HG03460 (cell line): ENCODE measurements around the gene SLC4A7.
"Not testable (repeated sequence)": the region's sequence is repeated elsewhere in the genome, so short reads cannot be mapped to it uniquely, and the experiment has no call there.

Source experiments
- ATAC-seq: cut with Tn5 transposase; IDR thresholded peaks from one replicate; pipeline ENCODE4 v1.9.1; 2021; ENCODE audit not compliant: unreplicated experiment

Gene SLC4A7

DNA sequence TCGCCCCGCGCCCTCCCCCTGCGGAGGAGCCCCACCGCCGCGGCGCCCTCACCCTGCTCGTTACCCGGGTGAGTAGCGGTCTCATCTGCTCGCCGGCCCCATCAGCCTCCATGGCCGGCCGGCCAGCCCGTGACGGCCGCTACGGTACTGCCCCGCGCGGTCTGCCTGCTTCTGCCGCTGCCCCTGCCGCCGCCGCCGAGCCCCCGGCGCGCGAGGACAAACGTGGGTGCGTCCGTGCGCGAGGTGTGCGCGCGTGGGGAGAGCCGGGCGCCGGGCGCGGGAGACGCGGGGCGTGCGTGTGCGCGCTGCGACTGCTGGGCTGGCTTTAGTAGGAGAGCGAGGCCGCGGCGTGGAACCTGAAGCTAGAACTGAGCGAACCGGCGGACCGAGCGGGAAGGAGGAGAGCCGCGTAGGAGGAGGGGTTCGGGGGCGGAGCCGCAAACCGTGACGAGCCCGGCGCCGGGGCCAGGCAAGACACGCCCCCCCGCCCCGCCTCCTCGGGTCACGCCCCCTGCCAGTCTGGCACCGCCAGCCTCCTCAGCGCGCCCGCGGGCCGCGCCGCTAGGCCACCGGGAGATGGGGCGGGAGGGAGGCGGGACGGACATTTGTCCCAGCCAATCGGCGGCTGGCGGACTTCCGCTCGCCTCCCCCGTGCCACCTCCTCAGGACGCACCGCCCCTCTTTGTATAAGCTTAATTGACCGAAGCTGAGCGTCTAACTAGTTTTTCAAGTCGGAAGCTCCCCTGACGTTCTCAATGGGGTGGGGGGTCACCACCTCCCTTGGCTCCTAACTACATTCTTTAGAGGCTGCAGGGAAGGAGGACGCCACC, at the start of gene SLC4A7:
TSS of gene SLC4A7 (minus strand) at position 370 of the 830 bp plus-strand sequence. CDS start at position 112, 258 bp downstream.
- peak; percentile 84 for ATAC-seq

DNA sequence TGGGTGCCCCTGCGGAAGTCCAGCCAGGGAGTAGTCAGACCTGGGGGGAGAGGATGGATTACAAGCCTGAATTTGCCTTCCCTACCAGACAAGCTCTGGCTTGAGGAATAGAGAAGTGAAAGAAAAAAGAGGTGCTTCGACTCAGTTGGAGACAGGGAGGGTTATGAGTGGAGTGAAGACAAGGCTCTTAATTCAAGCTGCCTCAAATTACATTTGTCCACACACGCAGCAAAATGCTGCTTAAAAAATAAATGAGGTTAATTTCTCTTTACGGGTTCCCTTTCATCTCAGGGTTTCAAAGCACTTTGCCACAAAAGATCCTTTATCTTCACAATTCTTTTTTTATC, 49.0 kb upstream of the SLC4A7 start:
- ATAC-seq: no peak

DNA sequence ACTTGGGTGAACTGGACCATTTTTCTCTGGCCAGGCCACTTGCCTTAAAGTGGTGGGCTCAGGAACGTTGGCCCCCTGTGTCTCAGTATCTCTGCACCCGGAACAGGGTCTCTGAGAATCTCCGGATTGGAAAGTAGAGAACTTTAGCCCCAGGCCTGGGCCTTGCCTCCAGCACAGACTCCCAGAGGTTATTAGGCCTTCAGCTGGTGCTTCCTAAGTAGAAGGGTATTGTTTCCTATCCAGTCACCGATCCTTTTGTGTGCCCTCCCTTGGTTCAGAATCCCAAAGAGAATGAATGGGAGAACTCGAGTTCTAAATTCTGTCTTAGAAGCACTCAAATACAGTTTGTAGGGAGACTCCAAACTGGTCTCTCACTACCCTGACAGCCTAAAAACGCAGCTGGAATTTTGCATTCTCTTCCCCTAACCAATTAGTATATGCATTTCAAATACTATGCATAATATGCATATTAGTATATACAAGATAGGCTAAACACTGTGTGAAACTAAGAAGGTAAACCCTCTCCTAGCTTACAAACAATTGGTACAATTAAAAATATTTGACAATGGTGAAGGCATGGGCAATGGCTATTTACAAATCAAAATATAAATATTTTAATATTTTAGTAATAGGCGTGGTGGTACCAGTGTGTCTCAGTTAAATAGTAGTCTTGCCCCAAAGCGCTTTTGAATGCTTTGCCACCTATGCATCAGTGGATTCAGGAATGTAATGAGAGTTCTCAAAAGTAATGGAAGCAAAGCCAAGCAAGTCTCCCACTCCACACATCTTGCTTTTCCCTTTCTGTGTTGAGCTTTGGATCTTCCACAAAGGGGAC, 48.5 kb upstream of the SLC4A7 start:
- no peak for ATAC-seq

DNA sequence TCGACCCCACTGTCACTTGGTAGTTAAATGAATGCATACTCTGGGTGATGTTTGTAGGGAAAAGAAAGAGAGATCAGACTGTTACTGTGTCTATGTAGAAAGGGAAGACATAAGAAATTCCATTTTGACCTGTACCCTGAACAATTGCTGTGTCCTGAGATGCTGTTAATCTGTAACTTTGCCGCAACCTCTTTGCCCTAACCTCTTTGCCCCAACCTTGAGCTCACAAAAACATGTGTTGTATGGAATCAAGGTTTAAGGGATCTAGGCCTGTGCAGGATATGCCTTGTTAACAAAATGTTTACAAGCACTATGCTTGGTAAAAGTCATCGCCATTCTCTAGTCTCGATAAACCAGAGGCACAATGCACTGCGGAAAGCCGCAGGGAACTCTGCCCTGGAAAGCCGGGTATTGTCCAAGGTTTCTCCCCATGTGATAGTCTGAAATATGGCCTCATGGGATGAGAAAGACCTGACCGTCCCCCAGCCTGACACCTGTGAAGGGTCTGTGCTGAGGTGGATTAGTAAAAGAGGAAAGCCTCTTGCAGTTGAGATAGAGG, 47.1 kb upstream of the SLC4A7 start:
- ATAC-seq: not testable (repeated sequence)

DNA sequence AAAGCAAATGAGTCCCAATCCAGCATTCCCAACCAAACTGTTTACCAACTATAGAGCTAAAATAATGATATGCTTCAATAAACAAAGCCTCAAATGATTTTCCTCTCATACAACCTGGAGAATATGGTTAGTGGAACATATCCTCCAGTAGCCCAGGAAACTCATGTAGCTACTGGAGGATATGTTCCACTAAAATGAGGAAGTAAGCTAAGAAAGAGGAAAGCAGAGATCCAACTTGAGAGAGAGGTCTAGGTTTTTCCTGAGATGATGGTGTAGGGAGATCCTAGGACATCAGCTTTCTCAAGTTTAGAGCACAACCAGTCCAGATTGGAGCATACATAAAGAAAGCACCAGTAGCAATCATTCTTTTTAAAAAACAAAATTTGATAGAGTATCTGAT, 44.6 kb upstream of the SLC4A7 start:
- ATAC-seq: no peak

DNA sequence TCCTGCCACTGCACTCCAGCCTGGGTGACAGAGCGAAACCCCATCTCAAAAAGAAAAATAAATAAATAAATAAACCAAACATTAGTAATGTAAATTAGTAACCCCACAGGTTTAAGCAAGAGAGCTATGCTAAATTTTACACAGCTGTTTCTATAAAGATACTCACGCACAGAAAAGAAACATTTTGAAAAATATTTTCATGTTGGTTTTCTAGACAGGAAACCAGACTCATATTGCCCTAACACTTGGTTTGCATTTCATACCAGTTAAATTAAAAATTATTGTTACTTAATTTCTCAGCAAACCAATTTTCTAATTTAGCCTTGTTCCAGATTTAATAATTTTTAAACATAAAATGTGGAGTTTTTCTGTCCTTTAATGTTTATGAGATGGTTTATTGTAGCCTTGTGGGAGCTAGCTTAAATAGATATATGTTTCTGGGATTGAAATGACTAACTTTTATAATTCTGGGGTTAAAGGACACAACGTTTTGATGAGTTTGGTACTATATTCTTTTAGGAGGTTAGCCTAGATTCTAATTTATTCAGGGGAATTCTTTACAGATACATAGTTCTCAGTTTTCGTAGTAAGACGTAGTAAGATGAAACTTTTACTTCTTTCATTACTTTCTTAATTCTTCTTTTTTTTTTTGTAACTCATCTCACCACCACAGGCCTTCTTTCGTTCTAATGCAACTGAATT, 42.6 kb upstream of the SLC4A7 start:
- no peak for ATAC-seq

DNA sequence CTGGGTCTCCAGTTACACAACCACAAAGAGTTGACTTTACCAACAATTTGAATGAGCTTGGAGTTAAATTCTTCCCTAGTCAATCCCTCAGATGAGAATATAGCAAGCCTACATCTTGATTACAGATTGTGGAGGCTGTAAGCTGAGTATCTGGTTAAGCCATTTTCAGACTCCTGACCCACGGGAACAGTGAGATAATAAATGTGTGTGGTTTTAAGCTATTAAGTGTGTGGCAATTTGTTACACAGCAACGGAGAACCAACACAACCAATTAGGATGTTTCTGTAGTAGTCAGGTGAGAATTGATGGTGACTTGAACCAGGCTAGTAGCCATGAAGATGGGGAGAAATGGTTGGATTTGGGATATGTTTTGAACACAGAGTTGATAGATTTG, 37.7 kb upstream of the SLC4A7 start:
- no peak for ATAC-seq

DNA sequence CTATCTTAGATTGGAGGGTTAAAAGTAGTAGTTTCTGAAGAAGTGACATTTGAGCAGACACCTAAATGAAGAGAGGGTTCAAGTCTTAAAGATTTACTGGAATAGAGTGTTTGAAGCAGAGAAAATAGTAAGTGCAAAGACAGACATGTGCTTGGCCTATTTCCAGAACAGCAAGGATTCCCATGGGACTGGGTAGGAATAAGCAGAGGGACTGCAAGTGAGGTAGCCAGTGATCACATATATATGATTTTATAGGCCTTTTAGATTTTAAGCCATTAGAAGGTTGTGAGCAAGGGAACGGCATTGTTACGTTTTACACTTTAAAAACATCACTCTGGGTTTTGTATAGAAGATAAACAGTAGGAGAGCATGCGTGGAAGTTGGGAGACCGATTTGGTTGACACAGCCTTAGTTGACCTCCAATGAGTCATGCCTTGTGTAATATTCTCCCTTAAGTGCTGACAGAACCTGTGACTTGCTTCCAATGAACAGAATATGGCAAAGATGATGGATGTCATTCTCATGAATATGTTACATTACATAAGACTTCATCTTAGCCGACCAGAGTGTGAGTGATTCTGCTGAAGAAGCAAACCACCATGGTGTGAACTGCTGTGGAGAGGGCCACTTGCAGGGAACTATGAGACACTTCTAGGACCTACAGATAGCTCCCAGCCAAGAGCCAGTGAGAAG, 37.1 kb upstream of the SLC4A7 start:
- ATAC-seq: no peak

DNA sequence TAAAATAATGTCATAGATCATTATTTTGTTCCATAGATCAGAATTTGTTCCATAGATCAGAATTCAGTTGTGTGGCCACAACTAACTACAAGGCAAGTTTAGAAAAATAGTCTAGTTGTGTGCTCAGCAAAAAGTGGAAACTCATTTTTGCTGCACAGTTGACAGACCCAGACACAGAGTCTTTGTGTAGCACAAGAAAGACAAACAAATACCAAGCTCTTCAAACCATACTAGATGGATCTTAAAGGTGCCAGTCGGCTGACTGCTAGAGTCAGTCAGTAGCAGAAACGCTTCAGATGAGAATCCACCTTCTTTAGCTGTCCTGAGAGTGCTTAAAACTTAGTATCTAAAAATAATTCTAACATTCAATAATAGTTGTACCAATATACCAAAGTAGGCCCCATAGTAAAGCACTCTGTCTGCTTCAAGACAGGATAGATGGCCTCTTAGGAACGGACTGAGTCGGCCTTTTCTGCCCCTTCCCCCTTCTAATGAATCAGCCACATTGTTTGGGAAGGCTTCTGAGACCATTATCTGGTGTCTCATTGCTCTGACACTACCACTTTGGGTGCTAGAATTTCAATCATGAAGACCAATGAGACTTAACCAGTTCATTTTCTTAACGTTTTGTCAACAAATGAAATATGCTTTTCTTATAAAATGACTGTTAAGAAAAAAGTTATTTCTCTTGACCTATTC, 27.7 kb upstream of the SLC4A7 start:
- ATAC-seq: no peak

DNA sequence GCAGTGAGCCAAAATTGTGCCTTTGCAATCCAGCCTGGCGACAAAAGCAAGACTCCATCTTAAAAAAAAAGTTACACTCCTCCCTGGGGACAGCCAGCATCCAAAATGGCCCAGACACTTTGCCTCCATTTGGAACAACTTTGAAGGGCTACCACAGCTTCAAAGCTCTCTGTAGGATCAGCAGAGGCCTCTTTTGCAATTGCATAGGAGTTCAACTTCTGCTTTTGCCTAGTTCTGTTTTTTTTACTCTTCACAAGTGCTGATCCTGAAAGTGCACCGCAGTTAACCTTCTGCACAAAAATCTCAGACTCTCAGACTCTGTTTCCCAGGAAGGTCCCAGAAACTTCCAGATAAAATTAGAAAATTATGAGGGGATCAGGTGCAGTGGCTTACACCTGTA, 25.2 kb upstream of the SLC4A7 start:
- ATAC-seq: no peak

DNA sequence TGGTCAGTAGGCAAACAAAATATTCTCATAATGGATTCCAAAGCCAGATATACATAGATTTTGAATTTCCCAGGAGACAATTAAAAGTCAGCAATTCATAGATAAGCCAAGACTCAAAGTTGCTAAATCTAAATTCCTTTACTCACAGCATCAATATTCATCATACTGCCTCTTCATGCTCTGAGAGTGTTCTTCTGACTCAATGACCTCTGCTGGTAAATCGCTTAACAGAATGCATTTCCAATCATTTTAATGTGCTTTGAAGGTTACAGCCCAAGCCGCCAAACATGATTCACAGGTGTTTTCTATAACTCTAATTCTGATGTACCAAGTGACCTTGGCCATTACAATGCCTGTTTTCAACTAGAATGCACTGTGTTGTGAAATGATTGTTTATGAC, 24.2 kb upstream of the SLC4A7 start:
- no peak for ATAC-seq

DNA sequence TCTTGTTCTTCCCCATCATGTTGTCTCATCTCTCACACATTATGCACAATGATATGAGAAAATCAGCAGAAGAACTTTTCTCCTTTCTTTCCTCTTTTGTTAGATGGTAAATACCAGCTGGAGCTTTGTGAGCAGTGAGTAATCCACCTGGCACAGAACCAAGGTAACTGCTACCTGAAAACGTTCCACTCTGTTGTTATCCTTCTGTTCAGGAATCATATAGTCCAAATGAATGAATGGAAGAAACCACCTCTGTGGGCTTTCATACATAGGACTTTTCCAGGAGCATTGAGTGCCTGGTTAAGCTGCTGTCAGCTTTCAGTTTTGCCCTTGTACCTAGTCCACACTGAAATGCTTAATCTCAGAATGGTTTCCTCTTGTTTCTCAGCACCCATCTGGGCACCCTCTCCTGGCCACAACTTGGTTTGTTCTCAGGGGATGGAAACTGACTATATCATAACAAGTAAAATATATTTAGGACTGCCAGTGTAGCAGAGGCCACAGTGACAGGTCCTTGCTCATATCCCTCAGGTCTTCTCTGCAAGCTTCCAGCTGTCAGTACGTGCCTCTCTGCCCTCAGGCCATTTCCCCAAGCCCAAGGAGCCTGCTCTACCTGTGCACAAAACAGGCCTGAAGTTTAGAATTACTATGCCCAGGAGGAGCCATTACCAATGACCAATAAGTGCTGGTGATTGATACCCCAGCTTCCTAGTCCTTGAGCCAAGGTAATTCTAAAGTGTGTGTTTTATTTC, 23.5 kb upstream of the SLC4A7 start:
- no peak for ATAC-seq

DNA sequence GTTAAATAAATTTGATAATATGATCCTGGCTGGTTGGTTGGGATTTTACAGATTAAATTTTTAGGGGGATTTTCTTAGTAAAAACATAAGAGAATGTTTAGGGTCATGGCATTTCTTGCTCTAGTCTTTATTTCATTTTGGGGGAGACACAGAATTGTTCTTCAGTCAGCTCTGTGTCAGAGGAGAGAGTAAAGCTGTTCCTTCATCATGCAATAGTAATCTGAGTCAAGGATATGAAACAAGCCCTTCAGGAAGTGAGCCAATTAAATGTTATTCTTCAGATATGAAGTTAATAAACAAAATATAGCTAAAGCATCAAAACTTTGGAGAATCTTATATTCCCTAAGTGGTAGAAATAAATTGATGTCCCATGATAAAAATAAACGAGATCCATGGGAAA, 22.9 kb upstream of the SLC4A7 start:
- ATAC-seq: no peak

DNA sequence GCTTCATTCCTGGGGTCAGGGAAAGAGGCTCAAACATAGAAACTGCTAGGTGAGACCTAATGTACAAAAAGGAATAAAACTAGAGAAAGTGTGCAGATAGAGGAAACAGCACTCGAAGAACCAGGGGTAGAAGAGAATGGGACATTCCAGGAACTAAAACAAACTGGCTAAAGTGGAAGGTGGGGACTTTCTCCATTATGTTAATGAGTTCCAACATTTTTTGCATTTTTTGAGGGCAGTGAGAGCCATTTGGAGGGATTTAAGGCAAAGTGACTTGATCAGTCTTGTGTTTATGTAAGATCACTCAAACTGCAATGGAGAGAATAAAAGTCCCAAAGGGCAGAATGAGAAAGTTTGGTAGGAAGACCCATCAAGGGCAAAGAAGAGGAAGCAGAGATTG, 20.6 kb upstream of the SLC4A7 start:
- no peak for ATAC-seq

DNA sequence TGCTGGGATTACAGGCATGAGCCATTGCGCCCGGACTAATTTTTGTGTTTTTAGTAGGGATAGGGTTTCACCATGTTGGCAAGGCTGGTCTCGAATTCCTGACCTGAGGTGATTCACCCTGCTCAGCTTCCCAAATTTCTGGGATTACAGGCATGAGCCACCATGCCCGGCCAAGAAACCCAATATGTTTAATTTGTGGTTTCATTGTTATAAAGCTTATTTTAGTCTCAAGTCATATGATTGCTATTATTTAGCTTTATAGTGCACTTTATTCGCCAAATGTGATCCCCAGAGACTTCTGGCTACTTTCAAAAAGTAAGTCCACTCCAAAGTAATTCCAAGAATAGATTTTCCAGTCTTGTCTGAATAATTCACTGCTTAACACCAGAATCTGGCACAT, 19.3 kb upstream of the SLC4A7 start:
- no peak for ATAC-seq

DNA sequence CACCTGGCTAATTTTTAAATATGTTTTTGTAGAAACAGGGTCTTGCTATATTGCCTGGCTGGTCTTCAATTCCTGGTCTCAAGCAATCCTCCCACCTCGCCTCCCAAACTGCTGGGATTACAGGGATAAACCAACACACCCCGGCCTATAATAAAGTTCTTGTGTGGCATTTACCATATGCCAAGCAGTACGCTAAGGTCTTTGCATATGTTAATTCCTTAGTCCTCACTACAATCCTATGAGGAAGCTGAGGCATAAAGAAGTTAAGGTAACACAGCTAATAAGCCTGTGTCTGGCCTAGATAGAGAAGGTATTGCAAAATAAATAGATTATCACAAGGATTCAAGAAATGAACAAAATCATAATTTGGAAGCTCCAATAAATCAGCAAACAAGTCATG, 17.6 kb upstream of the SLC4A7 start:
- no peak for ATAC-seq

DNA sequence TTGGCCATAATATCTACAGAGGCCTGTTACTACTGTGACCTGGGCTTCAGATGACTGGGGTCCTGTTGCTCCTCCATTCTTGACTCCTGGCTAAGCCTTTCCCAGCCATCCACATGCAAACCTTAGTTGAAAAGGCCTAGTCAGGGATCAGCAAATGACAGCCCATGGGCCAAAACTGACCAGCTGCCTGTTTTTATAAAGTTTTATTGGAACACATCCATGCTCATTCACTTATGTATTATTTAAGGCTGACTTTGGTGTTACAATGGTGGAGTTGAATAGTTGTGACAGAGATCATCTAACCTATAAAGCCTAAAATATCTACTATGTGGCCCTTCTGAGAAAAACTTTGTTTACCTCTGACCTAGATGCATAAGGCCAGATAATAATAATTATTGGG, 16.8 kb upstream of the SLC4A7 start:
- ATAC-seq: no peak

DNA sequence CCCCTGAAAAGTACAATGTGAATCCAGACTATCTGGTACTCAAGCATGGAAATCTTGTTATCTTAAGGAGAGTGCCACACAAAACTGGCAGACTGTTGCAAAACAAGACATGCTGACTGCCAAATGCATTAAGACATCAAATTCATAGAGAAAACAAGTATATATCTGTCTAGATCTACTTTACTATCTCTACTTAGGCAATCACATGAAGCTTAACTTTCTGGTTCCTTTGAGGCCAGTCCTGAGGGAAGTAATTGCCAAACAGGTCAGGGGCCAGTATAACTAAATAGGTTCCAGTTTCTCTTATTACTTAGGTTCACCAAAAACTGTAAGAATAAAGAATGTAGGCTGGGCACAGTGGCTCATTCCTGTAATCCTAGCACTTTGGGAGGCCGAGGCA, 15.9 kb upstream of the SLC4A7 start:
- ATAC-seq: no peak

DNA sequence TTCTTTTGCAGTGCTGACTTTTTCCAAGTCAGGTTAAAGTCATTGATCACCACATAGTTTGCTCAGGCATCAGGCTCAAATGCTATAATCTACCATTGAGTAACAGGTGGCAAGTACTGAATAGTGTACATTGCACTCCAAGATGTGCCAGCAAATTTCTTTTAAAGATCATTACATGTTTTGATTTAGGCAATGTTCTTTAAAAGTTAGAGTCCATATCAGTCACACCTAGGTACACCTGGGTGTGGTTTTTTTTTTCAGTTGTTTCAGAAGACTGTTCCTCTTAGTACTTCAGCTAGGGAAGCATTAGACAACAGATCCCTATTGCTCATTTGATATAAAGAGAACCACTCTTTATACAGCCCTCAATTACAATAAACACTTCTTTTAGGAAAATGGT, 10.6 kb upstream of the SLC4A7 start:
- no peak for ATAC-seq

DNA sequence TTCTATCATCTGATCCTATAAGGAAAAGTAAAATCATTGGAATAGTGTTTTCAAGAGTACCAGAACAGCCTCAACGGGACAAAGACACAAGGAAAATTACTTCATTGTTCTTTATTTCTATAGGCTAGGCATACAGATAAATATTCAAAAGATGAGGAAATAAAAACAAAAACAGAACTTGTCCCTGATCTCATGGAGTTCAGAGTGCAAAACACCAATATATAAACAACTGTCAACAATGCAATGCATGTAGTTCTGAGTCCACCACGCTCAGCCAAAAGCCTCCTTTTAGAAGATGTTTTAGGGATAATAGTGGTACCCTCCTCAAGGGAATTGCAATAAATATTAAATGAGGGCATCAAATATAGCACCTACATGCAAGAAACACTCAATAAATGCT, 4.6 kb upstream of the SLC4A7 start:
- ATAC-seq: no peak
